ENCODE results near the gene KDM6B. TPM values are rescaled to one million over a fixed set of nuclear protein-coding genes. Genes with fewer than 3 reads are reported as not detected.

The KDM6B gene
- total and polyA plus RNA-seq, 9 donors, result 5.4 to 20.1 (median 15.4) TPM

GRCh38 chr17:7834542-7834956 is 532 bp downstream of the KDM6B start:
- DNase-seq, result peak; percentile 57

GRCh38 chr17:7834957-7835813 is 1.2 kb downstream of the KDM6B start:
- Histone ChIP-seq H3K27ac (ENCODE audit: low read length) (peak overlapping the region; percentile 99), H3K4me3 (ENCODE audit: low read length) (peak overlapping the region; percentile 83), H3K36me3 (ENCODE audit: control insufficient read depth, insufficient read depth, low read length) (peaks cover 6% of the 10 kb centered on the region), H3K27me3 (ENCODE audit: control insufficient read depth, insufficient read depth, low read length) (peaks cover 6% of the 10 kb centered on the region), H3K9me3 (replicated peaks; ENCODE audit: control insufficient read depth, low read depth, low read length) (no peaks in the 10 kb centered on the region), H3K4me1 (ENCODE audit: control insufficient read depth, insufficient read depth, low read length) (peaks cover 64% of the 10 kb centered on the region)
- peak; percentile 100 for DNase-seq
- WGBS (ENCODE audit: insufficient coverage), result under 1% methylated on average over 60 of the region's 69 CpGs

More at GRCh38 chr17:7834542-7834956, 532 bp downstream of the KDM6B start:
- 1% methylated on average over 10 of the region's 20 CpGs for WGBS (ENCODE audit: insufficient coverage)
- H3K27ac ChIP-seq (ENCODE audit: low read length), result peak overlapping the region; percentile 99
- no peaks in the 10 kb centered on the region for H3K36me3 ChIP-seq (ENCODE audit: control insufficient read depth, insufficient read depth, low read length)
- H3K9me3 ChIP-seq (replicated peaks; ENCODE audit: control insufficient read depth, low read depth, low read length), result no peaks in the 10 kb centered on the region
- peak overlapping the region; percentile 83 for H3K4me3 ChIP-seq (ENCODE audit: low read length)
- peaks cover 58% of the 10 kb centered on the region for H3K4me1 ChIP-seq (ENCODE audit: control insufficient read depth, insufficient read depth, low read length)
- H3K27me3 ChIP-seq (ENCODE audit: control insufficient read depth, insufficient read depth, low read length), result peaks cover 6% of the 10 kb centered on the region

GRCh38 chr17:7835814-7836595 is 2.0 kb downstream of the KDM6B start:
- 0% methylated on average over 58 of the region's 61 CpGs for WGBS (ENCODE audit: insufficient coverage)
- peak overlapping the region; percentile 83 for H3K4me3 ChIP-seq (ENCODE audit: low read length)
- H3K4me1 ChIP-seq (ENCODE audit: control insufficient read depth, insufficient read depth, low read length), result peaks cover 68% of the 10 kb centered on the region
- peaks cover 11% of the 10 kb centered on the region for H3K36me3 ChIP-seq (ENCODE audit: control insufficient read depth, insufficient read depth, low read length)
- peak; percentile 90 for DNase-seq
- peaks cover 6% of the 10 kb centered on the region for H3K27me3 ChIP-seq (ENCODE audit: control insufficient read depth, insufficient read depth, low read length)
- no peaks in the 10 kb centered on the region for H3K9me3 ChIP-seq (replicated peaks; ENCODE audit: control insufficient read depth, low read depth, low read length)
- H3K27ac ChIP-seq (ENCODE audit: low read length), result peak overlapping the region; percentile 99

GRCh38 chr17:7836596-7837407 is 2.8 kb downstream of the KDM6B start:
- WGBS (ENCODE audit: insufficient coverage), result 0% methylated on average over 7 of the region's 19 CpGs
- peak; percentile 96 for DNase-seq
- Histone ChIP-seq H3K4me1 (ENCODE audit: control insufficient read depth, insufficient read depth, low read length) (peaks cover 73% of the 10 kb centered on the region), H3K27me3 (ENCODE audit: control insufficient read depth, insufficient read depth, low read length) (peaks cover 4% of the 10 kb centered on the region), H3K27ac (ENCODE audit: low read length) (peak overlapping the region; percentile 99), H3K36me3 (ENCODE audit: control insufficient read depth, insufficient read depth, low read length) (peaks cover 11% of the 10 kb centered on the region), H3K4me3 (ENCODE audit: low read length) (peak overlapping the region; percentile 83), H3K9me3 (replicated peaks; ENCODE audit: control insufficient read depth, low read depth, low read length) (no peaks in the 10 kb centered on the region)

DNA sequence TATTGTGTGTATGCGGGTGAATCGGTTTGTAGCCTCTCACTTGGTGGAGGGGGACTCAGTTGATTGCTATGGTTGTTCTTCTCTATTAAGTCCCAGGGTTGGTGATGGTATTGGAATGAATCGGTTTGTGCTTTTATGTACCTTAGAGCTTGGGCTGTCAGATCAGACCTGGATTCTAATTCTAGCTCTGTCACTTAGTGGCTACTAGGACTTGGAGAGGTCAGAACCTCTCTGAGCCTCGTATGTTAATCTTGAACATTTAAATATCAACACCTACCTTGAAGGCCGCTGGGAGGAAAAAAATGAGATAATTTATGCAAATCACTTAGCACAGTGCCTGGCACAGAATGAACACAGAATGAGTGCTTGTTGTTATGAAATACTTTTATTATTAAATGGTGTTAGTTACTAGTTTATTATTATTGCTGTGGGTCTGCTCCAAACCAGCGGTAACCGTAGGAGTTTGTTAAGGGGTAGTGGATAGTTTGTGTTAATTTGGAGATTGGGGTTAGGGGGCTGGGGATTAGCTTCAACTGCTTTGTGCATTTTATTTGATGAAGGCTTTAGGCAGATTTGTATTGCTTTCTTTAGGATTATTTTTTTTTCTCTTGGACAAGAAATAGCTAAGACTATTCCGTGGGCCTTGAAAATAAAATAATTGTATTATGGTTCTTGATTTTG is 3.5 kb downstream of the KDM6B start:
- H3K4me3 ChIP-seq (ENCODE audit: low read length), result peak overlapping the region; percentile 30
- H3K9me3 ChIP-seq (replicated peaks; ENCODE audit: control insufficient read depth, low read depth, low read length), result no peaks in the 10 kb centered on the region
- H3K27ac ChIP-seq (ENCODE audit: low read length), result peak overlapping the region; percentile 99
- no peak for DNase-seq
- peaks cover 4% of the 10 kb centered on the region for H3K27me3 ChIP-seq (ENCODE audit: control insufficient read depth, insufficient read depth, low read length)
- WGBS (ENCODE audit: insufficient coverage), result 14% methylated on average over 3 of the region's 8 CpGs
- H3K36me3 ChIP-seq (ENCODE audit: control insufficient read depth, insufficient read depth, low read length), result peaks cover 11% of the 10 kb centered on the region
- H3K4me1 ChIP-seq (ENCODE audit: control insufficient read depth, insufficient read depth, low read length), result peaks cover 74% of the 10 kb centered on the region

DNA sequence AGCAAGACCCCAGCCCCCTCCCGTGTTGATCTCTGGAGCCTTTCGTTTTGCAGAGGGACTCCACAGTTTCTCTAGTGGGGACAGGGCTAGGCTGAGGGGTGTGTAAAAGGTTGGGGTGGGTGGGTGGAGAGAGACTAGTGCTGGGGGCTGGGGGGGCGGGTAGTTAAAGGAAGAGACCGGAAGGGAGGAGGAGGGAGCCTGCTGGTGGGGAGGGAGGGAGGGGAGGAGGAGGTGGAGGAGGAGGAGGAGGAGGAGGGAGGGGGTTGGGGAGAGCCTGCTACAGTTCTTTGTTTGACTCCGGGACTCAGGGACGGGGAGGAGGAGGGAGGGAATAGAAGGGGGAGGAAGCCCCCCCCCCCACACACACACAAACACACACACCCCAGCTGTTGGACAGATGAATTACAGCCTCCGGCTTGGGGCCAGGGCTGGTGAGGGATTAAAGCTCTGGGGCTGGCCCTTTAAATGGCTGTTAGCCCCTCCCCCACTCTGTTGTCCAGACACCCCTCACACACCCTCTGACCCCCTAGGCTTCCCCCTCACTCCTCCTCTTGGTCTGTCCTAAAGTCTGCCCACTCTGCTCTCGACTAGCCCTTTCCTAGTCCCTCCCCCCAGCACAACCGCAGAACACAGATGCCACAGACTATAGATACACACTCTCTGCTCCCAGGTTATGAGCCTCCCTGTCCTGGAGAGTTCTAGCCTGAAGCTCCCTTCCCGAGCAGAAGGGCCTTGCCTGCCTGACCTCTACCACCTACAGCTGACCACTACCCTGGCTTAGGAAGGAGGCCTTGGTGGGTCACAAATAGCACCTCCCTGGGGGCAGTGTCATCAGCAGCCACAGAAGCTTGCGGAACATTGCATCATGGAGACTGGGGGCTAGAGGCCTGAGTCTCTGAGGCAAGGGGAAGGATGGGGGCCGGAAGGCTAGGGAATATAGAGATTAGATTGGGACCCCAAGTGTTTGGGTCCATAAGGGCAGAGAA is 4.4 kb downstream of the KDM6B start:
- peaks cover 11% of the 10 kb centered on the region for H3K36me3 ChIP-seq (ENCODE audit: control insufficient read depth, insufficient read depth, low read length)
- H3K4me1 ChIP-seq (ENCODE audit: control insufficient read depth, insufficient read depth, low read length), result peaks cover 74% of the 10 kb centered on the region
- peak overlapping the region; percentile 99 for H3K27ac ChIP-seq (ENCODE audit: low read length)
- H3K9me3 ChIP-seq (replicated peaks; ENCODE audit: control insufficient read depth, low read depth, low read length), result no peaks in the 10 kb centered on the region
- peak overlapping the region; percentile 30 for H3K4me3 ChIP-seq (ENCODE audit: low read length)
- DNase-seq, result peak; percentile 84
- H3K27me3 ChIP-seq (ENCODE audit: control insufficient read depth, insufficient read depth, low read length), result no peaks in the 10 kb centered on the region
- 19% methylated on average over 5 of the region's 12 CpGs for WGBS (ENCODE audit: insufficient coverage)

DNA sequence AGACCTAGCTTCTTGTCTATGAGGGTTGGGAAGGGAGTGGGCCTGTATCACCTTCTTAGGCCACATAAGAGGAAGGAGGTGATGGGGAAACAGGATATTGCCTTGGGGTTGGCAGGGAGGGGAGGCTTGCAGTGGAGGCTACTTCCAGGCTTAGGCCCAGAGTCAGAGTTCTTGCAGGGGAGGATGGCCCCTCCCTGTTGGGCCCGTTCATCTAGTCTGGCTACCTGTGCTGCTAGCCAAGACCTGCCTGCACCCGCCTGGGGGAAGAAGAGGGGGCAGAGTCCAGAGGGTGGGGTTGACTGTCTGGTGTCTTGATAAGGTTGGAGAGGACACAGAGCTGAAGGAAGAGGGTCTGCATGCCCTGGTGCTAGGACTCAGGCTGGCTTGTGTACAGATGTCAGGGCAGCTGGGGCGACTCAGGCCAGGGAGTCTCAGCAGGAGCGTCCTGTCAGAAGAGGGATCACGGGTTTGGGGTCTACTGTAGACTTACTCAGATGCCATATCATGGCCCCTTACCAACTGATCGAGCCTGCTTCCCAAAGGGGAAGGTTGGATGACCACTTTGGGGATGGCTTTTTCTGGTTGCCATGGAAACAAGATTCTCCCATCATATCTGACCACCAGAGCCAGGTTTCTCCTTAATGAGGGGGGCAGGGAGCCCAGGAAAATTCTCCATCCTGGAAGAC is 5.3 kb downstream of the KDM6B start:
- Histone ChIP-seq H3K36me3 (ENCODE audit: control insufficient read depth, insufficient read depth, low read length) (peaks cover 11% of the 10 kb centered on the region), H3K9me3 (replicated peaks; ENCODE audit: control insufficient read depth, low read depth, low read length) (no peaks in the 10 kb centered on the region), H3K27ac (ENCODE audit: low read length) (peak overlapping the region; percentile 14), H3K4me1 (ENCODE audit: control insufficient read depth, insufficient read depth, low read length) (peaks cover 73% of the 10 kb centered on the region), H3K27me3 (ENCODE audit: control insufficient read depth, insufficient read depth, low read length) (no peaks in the 10 kb centered on the region), H3K4me3 (ENCODE audit: low read length) (no peak overlapping the region)
- 68% methylated on average over 4 of the region's 6 CpGs for WGBS (ENCODE audit: insufficient coverage)
- no peak for DNase-seq

GRCh38 chr17:7839876-7840261 is 5.9 kb downstream of the KDM6B start:
- Histone ChIP-seq H3K4me1 (ENCODE audit: control insufficient read depth, insufficient read depth, low read length) (peaks cover 69% of the 10 kb centered on the region), H3K36me3 (ENCODE audit: control insufficient read depth, insufficient read depth, low read length) (peaks cover 11% of the 10 kb centered on the region), H3K27ac (ENCODE audit: low read length) (no peak overlapping the region), H3K4me3 (ENCODE audit: low read length) (no peak overlapping the region), H3K27me3 (ENCODE audit: control insufficient read depth, insufficient read depth, low read length) (no peaks in the 10 kb centered on the region), H3K9me3 (replicated peaks; ENCODE audit: control insufficient read depth, low read depth, low read length) (no peaks in the 10 kb centered on the region)
- peak; percentile 43 for DNase-seq
- WGBS (ENCODE audit: insufficient coverage), result no CpG with 5 or more reads among the region's 2 CpGs

Measured in muscle of leg (tissue), 11 donors.